PC-9 (cell line): ENCODE results near the gene KCNH1. TPM values are rescaled to one million over a fixed set of nuclear protein-coding genes. Genes with fewer than 3 reads are reported as not detected.

Source experiments
- BruUV-seq: library from RNA; stranded (reverse); fragments of 400-500 nt; replicated peaks from 2 replicates; lab custom pipeline; 2021; lab: Mats Ljungman, UMichigan
- CTCF ChIA-PET: fragments of 300-600 bp; sonication (Branson Sonifier 250); formaldehyde crosslinking; loops from one replicate; lab custom pipeline; 2022; ENCODE audit warnings: antibody characterized with exemption; lab: Charles Lee
- POLR2A ChIA-PET: fragments of 300-600 bp; sonication (Branson Sonifier 250); formaldehyde crosslinking; loops from one replicate; lab custom pipeline; 2022; ENCODE audit warnings: antibody characterized with exemption; ENCODE audit not compliant: unreplicated experiment; lab: Charles Lee
- DNase-seq, 2 experiments: peaks; one replicate each; pipeline versions ENCODE4 v3.0.0 to v3.0.0-alpha.2; 2015 to 2022; ENCODE audit warnings: mixed read lengths in 1 of 2
- H2AFZ ChIP-seq: fragments of 200-600 bp; sonication (generic); 2 replicates; pipeline ENCODE4 v1.8.1; 2017; ENCODE audit warnings: antibody characterized with exemption
- H3F3A ChIP-seq: fragments of 200-600 bp; sonication (generic); 2 replicates; pipeline ENCODE4 v1.8.1; 2017; ENCODE audit warnings: antibody characterized with exemption, mild to moderate bottlenecking, low read depth; ENCODE audit not compliant: insufficient read depth
- H3K27ac ChIP-seq: fragments of 200-600 bp; sonication (generic); 2 replicates; pipeline ENCODE4 v1.6.1; 2016; ENCODE audit warnings: mixed run types
- H3K27me3 ChIP-seq: fragments of 200-600 bp; sonication (generic); 2 replicates; pipeline ENCODE4 v1.6.1; 2016; ENCODE audit warnings: low read depth, mixed run types; ENCODE audit not compliant: insufficient read depth
- H3K36me3 ChIP-seq: fragments of 200-600 bp; sonication (generic); 2 replicates; pipeline ENCODE4 v1.6.1; 2016; ENCODE audit warnings: low read depth, mixed run types
- H3K4me1 ChIP-seq: fragments of 200-600 bp; sonication (generic); replicated peaks from 2 replicates; pipeline ENCODE4 v1.6.1; 2016; ENCODE audit warnings: mixed run types; ENCODE audit not compliant: insufficient read depth
- H3K4me2 ChIP-seq: fragments of 200-600 bp; sonication (generic); 2 replicates; pipeline ENCODE4 v1.6.1; 2017; ENCODE audit warnings: mixed run types
- H3K4me3 ChIP-seq: fragments of 200-600 bp; sonication (generic); 2 replicates; pipeline ENCODE4 v1.6.1; 2016; ENCODE audit warnings: mixed run types
- H3K79me2 ChIP-seq: fragments of 200-600 bp; sonication (generic); 2 replicates; pipeline ENCODE4 v1.6.1; 2017; ENCODE audit warnings: low read depth, mixed run types
- H3K9me2 ChIP-seq: fragments of 200-600 bp; sonication (generic); 2 replicates; pipeline ENCODE4 v1.8.1; 2017; ENCODE audit warnings: mild to moderate bottlenecking; ENCODE audit not compliant: insufficient read depth
- H3K9me3 ChIP-seq: fragments of 200-600 bp; sonication (generic); 2 replicates; pipeline ENCODE4 v1.8.1; 2016; ENCODE audit warnings: low read depth; ENCODE audit not compliant: insufficient read depth
- H4K20me1 ChIP-seq: fragments of 200-600 bp; sonication (generic); 2 replicates; pipeline ENCODE4 v1.8.1; 2017; ENCODE audit not compliant: insufficient read depth
- EZH2 ChIP-seq: fragments of 200-600 bp; sonication (generic); IDR thresholded peaks from 2 replicates; pipeline ENCODE4 v1.8.0; 2017; ENCODE audit warnings: antibody characterized with exemption, low read depth
- intact Hi-C: fragments of 100-400 bp; cut with micrococcal nuclease; formaldehyde crosslinking; loops from one replicate; pipeline ENCODE4 v1.10.0; 2022; ENCODE audit not compliant: unreplicated experiment
- total RNA-seq: library from RNA; stranded (reverse); gene quantifications from 2 replicates; pipeline ENCODE4 v1.2.3, GENCODE V29; 2021
- TF ChIP-seq, protein P1 (sequence below): fragments of 200-600 bp; sonication (generic); conservative IDR thresholded peaks from 2 replicates; pipeline ENCODE4 v1.6.1; 2017; ENCODE audit warnings: mixed run types, antibody characterized with exemption, mild to moderate bottlenecking, moderate library complexity

KCNH1 gene
- total RNA-seq, 1 experiment from 2014 or later, result not detected

DNA sequence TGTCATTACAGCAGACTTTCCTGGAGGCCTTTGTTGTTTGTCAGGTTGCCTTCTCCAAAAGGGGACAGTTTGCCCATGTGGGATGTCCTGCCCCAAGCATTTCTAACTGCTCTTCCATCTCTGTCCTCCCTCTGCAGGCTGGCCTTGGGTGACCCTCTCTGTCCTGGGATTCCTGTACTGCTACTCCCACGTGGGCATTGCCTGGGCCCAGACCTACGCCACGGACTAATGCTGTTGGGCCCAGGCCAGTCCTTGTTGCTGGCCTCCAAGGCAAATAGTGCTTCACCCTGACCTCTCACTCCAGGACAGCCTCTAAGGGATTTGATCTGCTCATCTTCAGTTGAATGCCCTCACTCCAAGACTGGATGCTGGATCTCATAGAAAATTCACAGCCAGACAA is 459.8 kb downstream of the KCNH1 start:
- POLR2A ChIA-PET, result no interaction called here
- no peaks in the 10 kb centered on the region for H3F3A ChIP-seq
- CTCF ChIA-PET, result no interaction called here
- no peaks in the 10 kb centered on the region for H3K4me1 ChIP-seq
- TF ChIP-seq EZH2, result no peak
- TF ChIP-seq, protein P1, sequence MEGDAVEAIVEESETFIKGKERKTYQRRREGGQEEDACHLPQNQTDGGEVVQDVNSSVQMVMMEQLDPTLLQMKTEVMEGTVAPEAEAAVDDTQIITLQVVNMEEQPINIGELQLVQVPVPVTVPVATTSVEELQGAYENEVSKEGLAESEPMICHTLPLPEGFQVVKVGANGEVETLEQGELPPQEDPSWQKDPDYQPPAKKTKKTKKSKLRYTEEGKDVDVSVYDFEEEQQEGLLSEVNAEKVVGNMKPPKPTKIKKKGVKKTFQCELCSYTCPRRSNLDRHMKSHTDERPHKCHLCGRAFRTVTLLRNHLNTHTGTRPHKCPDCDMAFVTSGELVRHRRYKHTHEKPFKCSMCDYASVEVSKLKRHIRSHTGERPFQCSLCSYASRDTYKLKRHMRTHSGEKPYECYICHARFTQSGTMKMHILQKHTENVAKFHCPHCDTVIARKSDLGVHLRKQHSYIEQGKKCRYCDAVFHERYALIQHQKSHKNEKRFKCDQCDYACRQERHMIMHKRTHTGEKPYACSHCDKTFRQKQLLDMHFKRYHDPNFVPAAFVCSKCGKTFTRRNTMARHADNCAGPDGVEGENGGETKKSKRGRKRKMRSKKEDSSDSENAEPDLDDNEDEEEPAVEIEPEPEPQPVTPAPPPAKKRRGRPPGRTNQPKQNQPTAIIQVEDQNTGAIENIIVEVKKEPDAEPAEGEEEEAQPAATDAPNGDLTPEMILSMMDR, result no peak
- H3K27me3 ChIP-seq, result no peaks in the 10 kb centered on the region
- BruUV-seq, result no TSS peak
- no peaks in the 10 kb centered on the region for H3K79me2 ChIP-seq
- intact Hi-C loops, result no loop called here
- H4K20me1 ChIP-seq, result no peaks in the 10 kb centered on the region
- H3K4me3 ChIP-seq, result no peak overlapping the region
- no peaks in the 10 kb centered on the region for H3K36me3 ChIP-seq
- no peak for DNase-seq
- no peak overlapping the region for H3K27ac ChIP-seq
- H2AFZ ChIP-seq, result no peak overlapping the region
- no peaks in the 10 kb centered on the region for H3K9me2 ChIP-seq
- H3K4me2 ChIP-seq, result no peak overlapping the region
- H3K9me3 ChIP-seq, result no peaks in the 10 kb centered on the region

DNA sequence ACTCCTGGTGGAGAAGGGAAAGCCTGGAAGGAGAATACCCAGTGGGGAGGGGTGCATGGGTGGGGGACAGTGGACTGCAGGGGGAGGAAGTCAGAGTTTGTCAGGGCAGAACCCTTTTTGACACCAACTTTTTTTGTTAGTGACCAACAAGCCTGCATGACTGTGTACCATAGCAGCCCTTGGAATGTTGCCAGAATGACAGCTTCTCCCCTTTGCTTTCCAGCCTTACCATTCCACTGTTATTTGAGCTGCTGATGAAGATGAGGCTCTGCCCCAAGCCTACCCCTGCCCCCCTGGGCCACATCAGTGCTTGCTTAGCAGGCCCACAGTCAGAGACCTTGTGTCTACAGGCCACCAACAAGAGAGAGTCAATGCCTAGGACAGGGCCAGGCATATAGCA is 464.0 kb downstream of the KCNH1 start:
- Histone ChIP-seq H3K4me1 (no peaks in the 10 kb centered on the region), H3K4me3 (no peak overlapping the region), H3F3A (no peaks in the 10 kb centered on the region), H3K9me2 (no peaks in the 10 kb centered on the region; the same call in 1 of the 2 replicates), H3K79me2 (no peaks in the 10 kb centered on the region), H3K27ac (no peak overlapping the region), H3K27me3 (no peaks in the 10 kb centered on the region), H2AFZ (no peak overlapping the region), H3K36me3 (no peaks in the 10 kb centered on the region), H3K4me2 (no peak overlapping the region), H4K20me1 (no peaks in the 10 kb centered on the region), H3K9me3 (no peaks in the 10 kb centered on the region)
- ChIA-PET CTCF (no interaction called here), POLR2A (no interaction called here)
- no TSS peak for BruUV-seq
- no peak for DNase-seq
- no peak for TF ChIP-seq EZH2
- TF ChIP-seq, protein P1, result no peak
- intact Hi-C loops, result no loop called here

DNA sequence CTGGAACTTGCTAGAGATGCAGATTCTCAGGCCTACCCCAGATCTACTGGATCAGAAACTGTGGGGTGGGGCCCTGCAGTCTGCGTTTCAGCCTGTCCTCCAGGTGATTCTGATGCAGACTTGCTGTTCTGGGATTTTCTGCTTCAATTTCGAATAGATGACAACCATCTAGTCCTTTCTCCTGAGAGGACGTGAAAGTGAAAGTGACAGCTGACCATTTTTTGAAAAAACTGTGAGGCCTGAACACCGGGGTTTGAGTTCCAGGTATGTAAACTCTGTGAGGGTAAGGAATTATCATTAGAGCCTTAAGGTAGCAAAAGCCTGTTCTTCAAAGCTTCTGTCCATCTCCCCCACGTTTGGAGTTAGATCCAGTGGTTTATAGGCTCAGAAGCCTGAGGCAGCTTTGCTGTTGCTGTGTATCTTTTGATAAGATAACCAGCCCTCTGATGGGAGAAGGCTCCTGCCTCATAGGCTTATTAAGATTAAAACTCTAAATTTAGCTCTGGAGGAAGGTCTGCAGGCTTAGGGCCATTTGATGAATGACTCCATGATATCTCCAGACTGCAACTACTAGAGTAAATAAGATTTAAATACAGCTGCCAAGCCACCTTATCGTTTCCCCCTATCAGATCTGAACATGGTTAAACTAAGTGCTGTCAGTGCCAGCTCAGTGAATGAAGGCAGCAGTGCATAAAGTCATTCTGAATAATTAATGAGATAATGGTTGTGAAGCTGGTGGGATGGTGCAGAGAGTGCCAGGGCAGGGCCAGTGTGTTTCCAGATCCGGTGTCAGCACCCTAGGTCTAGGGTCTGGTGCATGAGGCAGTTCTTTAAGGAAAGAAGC is 470.0 kb downstream of the KCNH1 start:
- no peak overlapping the region for H2AFZ ChIP-seq
- BruUV-seq, result no TSS peak

More for the DNA sequence above, 470.0 kb downstream of the KCNH1 start:
- H3K27me3 ChIP-seq, result 0 out of 2 replicates have a peak, but pooled peaks cover 5% of the 10 kb centered on the region
- ChIA-PET CTCF (no interaction called here), POLR2A (no interaction called here)
- no peaks in the 10 kb centered on the region for H3K79me2 ChIP-seq
- H3K4me3 ChIP-seq, result no peak overlapping the region
- no peaks in the 10 kb centered on the region for H3K36me3 ChIP-seq
- intact Hi-C loops, result no loop called here
- H3K27ac ChIP-seq, result no peak overlapping the region
- no peaks in the 10 kb centered on the region; the same call in 1 of the 2 replicates for H3K9me2 ChIP-seq
- H4K20me1 ChIP-seq, result no peaks in the 10 kb centered on the region
- no peaks in the 10 kb centered on the region for H3F3A ChIP-seq
- H3K4me1 ChIP-seq, result no peaks in the 10 kb centered on the region
- no peak overlapping the region for H3K4me2 ChIP-seq
- DNase-seq, result no peak
- no peaks in the 10 kb centered on the region; the same call in 1 of the 2 replicates for H3K9me3 ChIP-seq
- TF ChIP-seq EZH2, result no peak
- TF ChIP-seq, protein P1, result no peak
